GM23338 (cell line): Measurements from ENCODE around the gene UBL7.

Source experiments
- CREB1 ChIP-seq: fragments of 250-450 bp; sonication (Bioruptor Pico); IDR thresholded peaks from 2 replicates; pipeline ENCODE4 v1.5.0; 2020; ENCODE audit warnings: low read depth, mild to moderate bottlenecking, moderate library complexity
- EZH2 ChIP-seq: fragments of 200-600 bp; sonication (generic); IDR thresholded peaks from one replicate; pipeline ENCODE4 v1.8.0; 2017; ENCODE audit warnings: antibody characterized with exemption, mild to moderate bottlenecking, low read depth; ENCODE audit not compliant: unreplicated experiment
- EZH2phosphoT487 ChIP-seq: fragments of 200-600 bp; sonication (generic); IDR thresholded peaks from one replicate; pipeline ENCODE4 v1.8.1; 2018; ENCODE audit warnings: antibody characterized with exemption; ENCODE audit not compliant: unreplicated experiment
- JUNB ChIP-seq: IDR thresholded peaks from one replicate; pipeline ENCODE4 v1.6.1; 2016; ENCODE audit warnings: antibody characterized with exemption; ENCODE audit not compliant: unreplicated experiment
- NANOG ChIP-seq: IDR thresholded peaks from 2 replicates; pipeline ENCODE4 v1.6.1; 2016; ENCODE audit warnings: antibody characterized with exemption, borderline replicate concordance
- POLR2AphosphoS5 ChIP-seq: IDR thresholded peaks from 2 replicates; pipeline ENCODE4 v1.6.1; 2016; ENCODE audit warnings: antibody characterized with exemption, low read depth
- STAT1 ChIP-seq: IDR thresholded peaks from one replicate; pipeline ENCODE4 v1.6.1; 2016; ENCODE audit warnings: antibody characterized with exemption; ENCODE audit not compliant: unreplicated experiment
- ZNF114 ChIP-seq: fragments of 250-450 bp; sonication (Bioruptor Pico); IDR thresholded peaks from 2 replicates; pipeline ENCODE4 v1.5.0; 2020; ENCODE audit warnings: mild to moderate bottlenecking, moderate library complexity
- ZNF331 ChIP-seq: fragments of 250-450 bp; sonication (Bioruptor Pico); IDR thresholded peaks from 2 replicates; pipeline ENCODE4 v1.5.0; 2020; ENCODE audit warnings: low read depth, mild to moderate bottlenecking, moderate library complexity
- TF ChIP-seq, protein P1 (sequence below), 2 experiments: fragments of 200-600 bp in 1 of 2; sonication (generic) in 1 of 2; conservative IDR thresholded peaks; 2 replicates each; pipeline versions ENCODE4 v1.5.1 to v1.6.1; 2016 to 2017; ENCODE audit warnings: antibody characterized with exemption in 2 of 2, low read depth in 2 of 2, mild to moderate bottlenecking in 2 of 2, moderate library complexity in 1 of 2
- TF ChIP-seq, protein P2 (sequence below): IDR thresholded peaks from 2 replicates; pipeline ENCODE4 v1.6.1; 2016; ENCODE audit warnings: antibody characterized with exemption
- TF ChIP-seq, protein P3 (sequence below): IDR thresholded peaks from one replicate; pipeline ENCODE4 v1.6.1; 2018; ENCODE audit warnings: antibody characterized with exemption; ENCODE audit not compliant: unreplicated experiment
- TF ChIP-seq, protein P4 (sequence below): fragments of 250-450 bp; sonication (Bioruptor Pico); IDR thresholded peaks from 2 replicates; pipeline ENCODE4 v1.5.0; 2020; ENCODE audit warnings: mild to moderate bottlenecking, moderate library complexity

DNA sequence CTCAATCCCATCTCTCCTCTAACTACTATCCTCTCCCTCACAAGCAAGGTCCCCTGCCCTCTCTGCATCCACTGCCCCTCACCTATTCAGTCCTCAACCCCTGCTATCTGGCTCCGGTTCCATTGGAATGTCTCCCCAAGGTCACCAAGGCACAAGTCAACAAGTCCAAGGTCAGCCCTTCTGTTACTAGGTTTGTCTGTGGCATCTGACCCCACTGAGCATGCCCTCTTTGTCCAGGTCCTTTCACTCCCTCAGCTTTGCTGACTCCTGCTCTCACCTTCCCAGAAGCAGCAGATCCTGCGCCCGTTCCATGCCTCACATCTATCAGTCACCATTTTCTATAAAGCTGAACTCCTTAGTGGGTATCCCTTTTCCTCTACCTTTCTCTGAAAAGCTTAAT lies 18.9 kb downstream of the UBL7 start:
- TF ChIP-seq, protein P1, sequence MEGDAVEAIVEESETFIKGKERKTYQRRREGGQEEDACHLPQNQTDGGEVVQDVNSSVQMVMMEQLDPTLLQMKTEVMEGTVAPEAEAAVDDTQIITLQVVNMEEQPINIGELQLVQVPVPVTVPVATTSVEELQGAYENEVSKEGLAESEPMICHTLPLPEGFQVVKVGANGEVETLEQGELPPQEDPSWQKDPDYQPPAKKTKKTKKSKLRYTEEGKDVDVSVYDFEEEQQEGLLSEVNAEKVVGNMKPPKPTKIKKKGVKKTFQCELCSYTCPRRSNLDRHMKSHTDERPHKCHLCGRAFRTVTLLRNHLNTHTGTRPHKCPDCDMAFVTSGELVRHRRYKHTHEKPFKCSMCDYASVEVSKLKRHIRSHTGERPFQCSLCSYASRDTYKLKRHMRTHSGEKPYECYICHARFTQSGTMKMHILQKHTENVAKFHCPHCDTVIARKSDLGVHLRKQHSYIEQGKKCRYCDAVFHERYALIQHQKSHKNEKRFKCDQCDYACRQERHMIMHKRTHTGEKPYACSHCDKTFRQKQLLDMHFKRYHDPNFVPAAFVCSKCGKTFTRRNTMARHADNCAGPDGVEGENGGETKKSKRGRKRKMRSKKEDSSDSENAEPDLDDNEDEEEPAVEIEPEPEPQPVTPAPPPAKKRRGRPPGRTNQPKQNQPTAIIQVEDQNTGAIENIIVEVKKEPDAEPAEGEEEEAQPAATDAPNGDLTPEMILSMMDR (conservative IDR thresholded peaks at IDR 0.05; ENCODE audit: low read depth in 2 of 2): no peak
- no peak for TF ChIP-seq POLR2AphosphoS5
- TF ChIP-seq CREB1 (CRISPR knock-in tag): no peak
- no peak for TF ChIP-seq EZH2
- TF ChIP-seq, protein P2, sequence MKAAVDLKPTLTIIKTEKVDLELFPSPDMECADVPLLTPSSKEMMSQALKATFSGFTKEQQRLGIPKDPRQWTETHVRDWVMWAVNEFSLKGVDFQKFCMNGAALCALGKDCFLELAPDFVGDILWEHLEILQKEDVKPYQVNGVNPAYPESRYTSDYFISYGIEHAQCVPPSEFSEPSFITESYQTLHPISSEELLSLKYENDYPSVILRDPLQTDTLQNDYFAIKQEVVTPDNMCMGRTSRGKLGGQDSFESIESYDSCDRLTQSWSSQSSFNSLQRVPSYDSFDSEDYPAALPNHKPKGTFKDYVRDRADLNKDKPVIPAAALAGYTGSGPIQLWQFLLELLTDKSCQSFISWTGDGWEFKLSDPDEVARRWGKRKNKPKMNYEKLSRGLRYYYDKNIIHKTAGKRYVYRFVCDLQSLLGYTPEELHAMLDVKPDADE: no peak
- TF ChIP-seq EZH2phosphoT487: no peak
- TF ChIP-seq, protein P3, sequence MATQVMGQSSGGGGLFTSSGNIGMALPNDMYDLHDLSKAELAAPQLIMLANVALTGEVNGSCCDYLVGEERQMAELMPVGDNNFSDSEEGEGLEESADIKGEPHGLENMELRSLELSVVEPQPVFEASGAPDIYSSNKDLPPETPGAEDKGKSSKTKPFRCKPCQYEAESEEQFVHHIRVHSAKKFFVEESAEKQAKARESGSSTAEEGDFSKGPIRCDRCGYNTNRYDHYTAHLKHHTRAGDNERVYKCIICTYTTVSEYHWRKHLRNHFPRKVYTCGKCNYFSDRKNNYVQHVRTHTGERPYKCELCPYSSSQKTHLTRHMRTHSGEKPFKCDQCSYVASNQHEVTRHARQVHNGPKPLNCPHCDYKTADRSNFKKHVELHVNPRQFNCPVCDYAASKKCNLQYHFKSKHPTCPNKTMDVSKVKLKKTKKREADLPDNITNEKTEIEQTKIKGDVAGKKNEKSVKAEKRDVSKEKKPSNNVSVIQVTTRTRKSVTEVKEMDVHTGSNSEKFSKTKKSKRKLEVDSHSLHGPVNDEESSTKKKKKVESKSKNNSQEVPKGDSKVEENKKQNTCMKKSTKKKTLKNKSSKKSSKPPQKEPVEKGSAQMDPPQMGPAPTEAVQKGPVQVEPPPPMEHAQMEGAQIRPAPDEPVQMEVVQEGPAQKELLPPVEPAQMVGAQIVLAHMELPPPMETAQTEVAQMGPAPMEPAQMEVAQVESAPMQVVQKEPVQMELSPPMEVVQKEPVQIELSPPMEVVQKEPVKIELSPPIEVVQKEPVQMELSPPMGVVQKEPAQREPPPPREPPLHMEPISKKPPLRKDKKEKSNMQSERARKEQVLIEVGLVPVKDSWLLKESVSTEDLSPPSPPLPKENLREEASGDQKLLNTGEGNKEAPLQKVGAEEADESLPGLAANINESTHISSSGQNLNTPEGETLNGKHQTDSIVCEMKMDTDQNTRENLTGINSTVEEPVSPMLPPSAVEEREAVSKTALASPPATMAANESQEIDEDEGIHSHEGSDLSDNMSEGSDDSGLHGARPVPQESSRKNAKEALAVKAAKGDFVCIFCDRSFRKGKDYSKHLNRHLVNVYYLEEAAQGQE: no peak
- TF ChIP-seq ZNF331 (CRISPR knock-in tag): no peak
- no peak for TF ChIP-seq ZNF114 (CRISPR knock-in tag)
- TF ChIP-seq STAT1: no peak
- no peak for TF ChIP-seq NANOG
- TF ChIP-seq JUNB: no peak
- TF ChIP-seq, protein P4, sequence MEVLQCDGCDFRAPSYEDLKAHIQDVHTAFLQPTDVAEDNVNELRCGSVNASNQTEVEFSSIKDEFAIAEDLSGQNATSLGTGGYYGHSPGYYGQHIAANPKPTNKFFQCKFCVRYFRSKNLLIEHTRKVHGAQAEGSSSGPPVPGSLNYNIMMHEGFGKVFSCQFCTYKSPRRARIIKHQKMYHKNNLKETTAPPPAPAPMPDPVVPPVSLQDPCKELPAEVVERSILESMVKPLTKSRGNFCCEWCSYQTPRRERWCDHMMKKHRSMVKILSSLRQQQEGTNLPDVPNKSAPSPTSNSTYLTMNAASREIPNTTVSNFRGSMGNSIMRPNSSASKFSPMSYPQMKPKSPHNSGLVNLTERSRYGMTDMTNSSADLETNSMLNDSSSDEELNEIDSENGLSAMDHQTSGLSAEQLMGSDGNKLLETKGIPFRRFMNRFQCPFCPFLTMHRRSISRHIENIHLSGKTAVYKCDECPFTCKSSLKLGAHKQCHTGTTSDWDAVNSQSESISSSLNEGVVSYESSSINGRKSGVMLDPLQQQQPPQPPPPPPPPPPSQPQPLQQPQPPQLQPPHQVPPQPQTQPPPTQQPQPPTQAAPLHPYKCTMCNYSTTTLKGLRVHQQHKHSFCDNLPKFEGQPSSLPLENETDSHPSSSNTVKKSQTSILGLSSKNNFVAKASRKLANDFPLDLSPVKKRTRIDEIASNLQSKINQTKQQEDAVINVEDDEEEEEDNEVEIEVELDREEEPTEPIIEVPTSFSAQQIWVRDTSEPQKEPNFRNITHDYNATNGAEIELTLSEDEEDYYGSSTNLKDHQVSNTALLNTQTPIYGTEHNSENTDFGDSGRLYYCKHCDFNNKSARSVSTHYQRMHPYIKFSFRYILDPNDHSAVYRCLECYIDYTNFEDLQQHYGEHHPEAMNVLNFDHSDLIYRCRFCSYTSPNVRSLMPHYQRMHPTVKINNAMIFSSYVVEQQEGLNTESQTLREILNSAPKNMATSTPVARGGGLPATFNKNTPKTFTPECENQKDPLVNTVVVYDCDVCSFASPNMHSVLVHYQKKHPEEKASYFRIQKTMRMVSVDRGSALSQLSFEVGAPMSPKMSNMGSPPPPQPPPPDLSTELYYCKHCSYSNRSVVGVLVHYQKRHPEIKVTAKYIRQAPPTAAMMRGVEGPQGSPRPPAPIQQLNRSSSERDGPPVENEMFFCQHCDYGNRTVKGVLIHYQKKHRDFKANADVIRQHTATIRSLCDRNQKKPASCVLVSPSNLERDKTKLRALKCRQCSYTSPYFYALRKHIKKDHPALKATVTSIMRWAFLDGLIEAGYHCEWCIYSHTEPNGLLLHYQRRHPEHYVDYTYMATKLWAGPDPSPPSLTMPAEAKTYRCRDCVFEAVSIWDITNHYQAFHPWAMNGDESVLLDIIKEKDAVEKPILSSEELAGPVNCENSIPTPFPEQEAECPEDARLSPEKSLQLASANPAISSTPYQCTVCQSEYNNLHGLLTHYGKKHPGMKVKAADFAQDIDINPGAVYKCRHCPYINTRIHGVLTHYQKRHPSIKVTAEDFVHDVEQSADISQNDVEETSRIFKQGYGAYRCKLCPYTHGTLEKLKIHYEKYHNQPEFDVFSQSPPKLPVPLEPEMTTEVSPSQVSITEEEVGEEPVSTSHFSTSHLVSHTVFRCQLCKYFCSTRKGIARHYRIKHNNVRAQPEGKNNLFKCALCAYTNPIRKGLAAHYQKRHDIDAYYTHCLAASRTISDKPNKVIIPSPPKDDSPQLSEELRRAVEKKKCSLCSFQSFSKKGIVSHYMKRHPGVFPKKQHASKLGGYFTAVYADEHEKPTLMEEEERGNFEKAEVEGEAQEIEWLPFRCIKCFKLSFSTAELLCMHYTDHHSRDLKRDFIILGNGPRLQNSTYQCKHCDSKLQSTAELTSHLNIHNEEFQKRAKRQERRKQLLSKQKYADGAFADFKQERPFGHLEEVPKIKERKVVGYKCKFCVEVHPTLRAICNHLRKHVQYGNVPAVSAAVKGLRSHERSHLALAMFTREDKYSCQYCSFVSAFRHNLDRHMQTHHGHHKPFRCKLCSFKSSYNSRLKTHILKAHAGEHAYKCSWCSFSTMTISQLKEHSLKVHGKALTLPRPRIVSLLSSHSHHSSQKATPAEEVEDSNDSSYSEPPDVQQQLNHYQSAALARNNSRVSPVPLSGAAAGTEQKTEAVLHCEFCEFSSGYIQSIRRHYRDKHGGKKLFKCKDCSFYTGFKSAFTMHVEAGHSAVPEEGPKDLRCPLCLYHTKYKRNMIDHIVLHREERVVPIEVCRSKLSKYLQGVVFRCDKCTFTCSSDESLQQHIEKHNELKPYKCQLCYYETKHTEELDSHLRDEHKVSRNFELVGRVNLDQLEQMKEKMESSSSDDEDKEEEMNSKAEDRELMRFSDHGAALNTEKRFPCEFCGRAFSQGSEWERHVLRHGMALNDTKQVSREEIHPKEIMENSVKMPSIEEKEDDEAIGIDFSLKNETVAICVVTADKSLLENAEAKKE (CRISPR knock-in tag): no peak
